HL-60/S4 (cell line): ENCODE results near the gene SLC8A2.

Source experiments
- in situ Hi-C: fragments of 300-500 bp; cut with MboI; formaldehyde crosslinking; loops from 2 replicates; pipeline ENCODE4 v1.14.3; 2022; ENCODE audit warnings: low sequenced_read_pairs

The SLC8A2 gene

DNA sequence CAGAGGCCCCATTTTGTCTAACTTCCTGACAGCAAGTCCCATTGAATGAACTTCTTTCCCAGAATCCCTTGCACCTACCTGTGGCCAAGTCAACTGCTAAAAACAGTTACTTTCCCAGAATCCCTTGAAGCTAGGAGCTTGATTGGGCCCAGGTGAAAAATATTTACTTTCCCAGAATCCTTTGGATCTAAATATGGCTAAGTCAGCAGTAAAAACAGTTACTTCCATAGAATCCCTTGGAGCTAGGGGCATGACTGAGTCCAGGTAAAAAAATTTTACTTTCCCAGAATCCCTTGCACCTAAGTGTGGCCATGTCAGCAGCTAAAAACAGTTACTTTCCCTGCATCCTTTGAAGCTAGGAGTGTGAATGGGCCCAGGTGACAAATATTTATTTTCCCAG, 39.2 kb downstream of the SLC8A2 start:
- in situ Hi-C loops: no loop called here

DNA sequence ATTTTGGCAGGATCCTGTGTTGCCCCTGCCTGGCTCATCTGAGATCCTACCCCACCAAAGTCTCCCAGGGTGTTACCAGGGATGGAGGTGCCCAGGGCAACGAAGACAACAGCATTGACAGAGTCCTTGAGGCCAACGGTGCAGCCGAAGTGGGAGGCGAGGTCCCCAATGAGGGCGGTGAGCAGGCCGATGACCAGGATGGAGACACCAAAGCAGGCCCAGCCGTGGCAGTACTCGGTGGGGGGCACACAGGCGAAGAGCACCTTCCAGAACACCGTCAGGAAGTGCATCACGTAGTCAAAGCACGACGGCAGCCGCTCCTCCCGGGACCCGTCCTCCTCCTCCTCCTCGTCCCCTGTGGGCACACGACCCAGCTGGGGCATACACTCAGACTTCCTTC, 39.6 kb downstream of the SLC8A2 start:
- in situ Hi-C loops: no loop called here

DNA sequence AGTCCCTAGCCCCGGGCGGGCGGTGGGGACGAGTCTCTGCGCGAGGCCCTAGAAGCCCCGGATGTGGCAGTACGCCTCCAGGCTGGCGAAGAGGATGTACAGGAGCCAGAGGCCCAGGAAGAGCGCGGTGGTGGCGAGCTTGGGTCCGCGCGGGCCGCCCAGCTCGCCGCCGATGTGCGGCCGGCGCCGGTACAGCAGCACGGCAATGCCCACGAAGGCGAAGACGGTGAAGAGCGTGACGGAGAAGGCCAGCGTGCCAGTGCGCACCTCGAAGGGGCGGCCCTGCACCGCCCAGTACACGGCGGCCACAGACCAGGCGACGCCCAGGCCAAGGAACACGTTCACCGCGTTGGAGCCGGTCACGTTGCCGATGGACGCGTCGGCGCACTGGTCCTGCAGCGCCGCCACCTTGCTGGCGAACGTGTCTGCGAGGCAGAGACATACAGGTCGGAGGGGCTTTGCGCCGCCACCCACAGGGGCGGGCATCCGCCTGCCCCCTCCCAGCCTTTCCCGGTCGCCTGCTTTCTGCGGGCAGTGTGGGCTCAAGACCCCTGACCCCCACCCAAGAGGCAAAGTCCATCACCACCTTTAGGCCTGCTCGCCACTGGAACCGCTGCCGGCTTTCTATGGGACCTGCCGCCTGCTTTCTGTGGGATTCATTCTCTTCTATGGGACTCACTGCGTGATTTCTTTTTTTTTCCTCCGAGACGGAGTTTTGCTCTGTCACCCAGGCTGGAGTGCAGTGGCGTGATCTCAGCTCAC, 41.5 kb downstream of the SLC8A2 start:
- in situ Hi-C loops: no loop called here

GRCh38 chr19:47429140-47429793, 42.4 kb downstream of the SLC8A2 start:
- in situ Hi-C loops: no loop called here

DNA sequence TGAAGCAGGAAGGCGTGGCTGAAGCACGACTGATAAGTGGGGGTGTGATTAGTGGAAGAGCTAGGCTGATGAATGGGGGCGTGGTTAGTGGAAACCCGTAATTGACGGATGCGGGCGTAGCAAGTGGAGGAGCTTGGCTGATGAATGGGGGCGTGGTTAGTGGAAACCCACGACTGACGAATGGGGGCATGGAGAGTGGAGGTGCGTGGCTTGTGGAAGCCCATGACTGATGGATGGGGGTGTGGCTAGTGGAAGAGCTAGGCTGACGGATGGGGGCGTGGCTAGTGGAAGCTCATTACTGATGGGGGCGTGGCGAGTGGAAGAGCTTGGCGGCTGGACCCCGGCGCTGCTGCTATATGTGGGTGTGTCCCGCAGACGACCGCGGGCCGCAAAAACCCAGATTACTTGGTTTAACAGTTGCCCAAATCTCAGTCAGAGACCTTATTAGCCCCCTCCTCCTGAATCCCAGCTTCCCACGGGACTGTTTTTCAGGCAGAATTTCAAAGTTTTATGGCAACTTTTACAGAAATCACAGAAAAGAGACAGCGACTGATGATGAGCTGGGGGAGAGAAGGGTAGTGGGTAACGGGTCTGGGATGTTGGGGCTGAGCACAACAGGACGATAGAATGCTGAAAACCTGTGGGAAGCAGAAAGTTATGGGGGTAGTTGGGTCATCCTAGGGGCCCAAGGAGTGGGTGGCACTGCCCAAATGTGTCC, 43.4 kb downstream of the SLC8A2 start:
- in situ Hi-C loops: no loop called here

GRCh38 chr19:47427241-47428176, 44.2 kb downstream of the SLC8A2 start:
- in situ Hi-C loops: no loop called here

- in situ Hi-C loops: no loop called here
These were observed 48.4 kb downstream of the SLC8A2 start for GRCh38 chr19:47423203-47423882.

DNA sequence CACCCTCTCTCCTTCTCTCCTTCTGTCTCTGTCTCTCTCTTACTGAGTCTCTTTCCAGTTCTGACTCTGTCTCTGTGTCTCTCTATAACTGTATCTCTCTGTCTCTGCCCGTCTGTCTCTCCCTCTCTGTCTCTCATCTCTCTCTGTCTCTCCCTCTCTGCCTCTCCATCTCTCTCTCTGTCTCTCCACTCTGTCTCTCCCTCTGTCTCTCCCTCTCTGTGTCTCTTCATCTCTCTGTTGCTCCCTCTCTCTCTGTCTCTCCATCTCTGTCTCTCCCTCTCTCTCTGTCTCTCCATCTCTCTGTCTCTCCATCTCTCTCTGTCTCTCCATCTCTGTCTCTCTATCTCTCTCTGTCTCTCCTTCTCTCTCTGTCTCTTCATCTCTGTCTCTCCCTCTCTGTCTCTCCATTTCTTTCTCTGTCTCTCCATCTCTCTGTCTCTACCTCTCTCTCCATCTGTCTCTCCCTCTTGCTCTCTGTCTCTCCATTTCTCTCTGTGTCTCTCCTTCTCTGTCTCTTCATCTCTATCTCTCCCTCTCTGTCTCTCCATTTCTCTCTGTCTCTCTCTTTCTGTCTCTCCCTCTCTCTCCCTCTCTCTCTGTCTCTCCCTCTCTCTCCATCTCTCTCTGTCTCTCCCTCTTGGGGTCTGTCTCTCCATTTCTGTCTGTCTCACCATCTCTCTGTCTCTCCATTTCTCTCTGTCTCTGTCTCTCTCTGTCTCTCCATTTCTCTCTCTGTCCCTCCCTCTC, 49.1 kb downstream of the SLC8A2 start:
- in situ Hi-C loops: no loop called here

DNA sequence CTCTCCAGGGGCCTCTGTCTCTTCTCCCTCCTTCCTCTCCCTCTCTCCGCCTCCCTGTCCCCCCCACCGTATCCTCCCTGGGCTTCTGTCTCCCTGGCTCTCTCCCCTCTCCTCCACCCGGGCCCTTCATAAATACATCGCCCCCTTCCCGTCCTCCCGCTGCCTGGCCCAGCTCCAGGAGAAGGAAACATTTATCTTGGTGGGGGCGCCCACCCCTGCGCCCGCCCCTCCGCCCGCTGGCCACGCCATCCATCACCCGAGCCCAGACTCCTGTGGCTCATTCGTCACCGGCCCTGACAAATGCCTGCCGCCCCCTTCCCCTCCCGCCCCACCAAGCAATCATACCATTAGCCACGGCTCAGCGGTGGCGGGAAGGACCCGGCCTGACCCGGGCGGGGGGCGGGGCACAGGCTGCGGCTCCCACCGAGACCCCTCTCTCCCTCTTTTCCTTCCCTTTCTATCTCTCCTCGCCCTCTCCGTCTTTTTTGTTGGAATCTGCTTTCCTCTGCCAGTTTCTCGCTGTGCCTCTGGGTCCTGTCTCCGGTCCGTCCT, 49.8 kb downstream of the SLC8A2 start:
- in situ Hi-C loops: no loop called here

- in situ Hi-C loops: no loop called here
These were observed 50.4 kb downstream of the SLC8A2 start for GRCh38 chr19:47421244-47421786.

- in situ Hi-C loops: no loop called here
These were observed 51.9 kb downstream of the SLC8A2 start for GRCh38 chr19:47419789-47420188.

DNA sequence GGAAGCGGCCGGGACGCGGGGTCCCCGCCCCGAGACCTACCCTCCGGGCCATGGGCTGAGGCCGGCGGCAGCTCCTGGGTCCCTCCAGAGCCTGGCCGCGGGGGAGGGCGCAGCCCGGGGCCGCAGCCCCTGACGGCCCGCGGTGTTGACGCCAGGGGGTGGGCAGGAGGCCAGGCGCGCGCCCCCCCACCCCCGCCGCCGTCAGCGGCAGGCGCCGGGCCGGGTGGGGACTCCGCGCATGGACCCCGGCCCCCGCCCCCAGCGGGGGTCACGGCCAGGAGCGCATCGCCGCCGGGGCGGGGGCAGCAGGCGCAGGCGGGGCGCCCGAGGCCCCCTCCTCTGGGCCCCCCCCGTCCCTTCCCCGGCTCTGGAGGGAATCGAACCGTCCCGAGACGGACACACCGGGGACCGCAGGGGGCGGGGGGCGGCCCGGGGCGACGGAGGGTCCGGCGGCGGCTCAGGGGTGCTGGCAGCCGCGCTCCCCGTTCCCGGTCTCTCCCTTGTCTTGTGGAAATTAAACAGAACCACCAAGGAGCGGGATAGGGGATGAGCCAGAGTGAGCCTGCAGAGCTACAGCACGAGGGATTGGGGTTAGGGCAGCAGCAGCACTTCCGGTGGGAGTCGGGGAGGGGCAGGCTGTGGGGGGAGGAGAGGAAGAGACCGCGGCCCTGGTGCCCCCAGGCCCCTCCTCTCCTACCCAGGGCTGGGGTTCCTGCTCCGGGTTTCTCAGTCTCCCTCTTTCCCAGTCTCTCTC, 52.5 kb downstream of the SLC8A2 start, which contains the start of gene MEIS3:
TSS of gene MEIS3 (minus strand) at position 498 of the 754 bp plus-strand sequence. CDS start at position 52, 446 bp downstream.
- in situ Hi-C loops: no loop called here

- in situ Hi-C loops: no loop called here
These were observed 53.0 kb downstream of the SLC8A2 start for GRCh38 chr19:47418692-47419029.

DNA sequence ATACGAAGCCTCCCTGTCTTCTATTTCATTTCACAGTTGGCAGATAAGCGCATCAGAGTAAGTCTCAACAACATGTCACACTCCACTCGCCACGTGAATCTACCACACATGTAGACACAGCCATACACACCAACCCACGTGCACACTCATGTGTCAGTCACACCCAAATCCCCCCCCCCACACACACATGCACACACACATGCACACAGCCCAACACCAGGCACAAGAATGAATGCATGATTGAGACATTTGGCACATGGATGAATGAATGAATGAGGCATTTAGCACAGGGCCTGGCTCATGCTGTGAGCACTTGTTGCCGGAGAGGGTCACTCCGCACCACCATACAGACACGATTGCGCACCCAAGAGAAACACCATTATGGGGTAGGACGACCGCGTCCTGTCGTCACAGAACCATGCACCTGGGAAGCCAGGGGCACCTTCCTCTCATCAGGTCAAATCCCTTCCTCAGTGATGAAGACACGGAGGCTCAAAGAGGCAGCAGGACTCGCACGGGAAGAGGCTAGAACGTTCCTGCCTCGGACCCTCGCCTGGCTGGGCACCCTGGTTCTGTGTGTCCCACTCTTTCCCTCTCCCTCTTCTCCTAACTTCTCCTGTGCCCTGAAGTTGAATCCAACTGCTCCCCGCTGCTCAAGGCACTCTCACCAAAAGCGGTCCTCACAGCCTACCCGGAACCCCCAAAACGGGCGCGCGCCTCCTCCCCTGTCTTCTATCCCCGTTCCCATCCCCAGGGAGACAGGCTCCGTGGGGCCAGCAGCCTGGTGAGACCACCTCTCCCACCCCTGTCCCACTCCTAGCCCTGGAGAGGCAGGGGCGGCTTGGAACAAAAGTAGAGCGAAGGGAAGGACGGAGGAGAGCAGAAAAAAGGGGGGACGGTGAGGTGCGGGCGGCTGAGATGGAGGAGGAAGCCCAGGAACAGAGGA, 53.7 kb downstream of the SLC8A2 start:
- in situ Hi-C loops: no loop called here

DNA sequence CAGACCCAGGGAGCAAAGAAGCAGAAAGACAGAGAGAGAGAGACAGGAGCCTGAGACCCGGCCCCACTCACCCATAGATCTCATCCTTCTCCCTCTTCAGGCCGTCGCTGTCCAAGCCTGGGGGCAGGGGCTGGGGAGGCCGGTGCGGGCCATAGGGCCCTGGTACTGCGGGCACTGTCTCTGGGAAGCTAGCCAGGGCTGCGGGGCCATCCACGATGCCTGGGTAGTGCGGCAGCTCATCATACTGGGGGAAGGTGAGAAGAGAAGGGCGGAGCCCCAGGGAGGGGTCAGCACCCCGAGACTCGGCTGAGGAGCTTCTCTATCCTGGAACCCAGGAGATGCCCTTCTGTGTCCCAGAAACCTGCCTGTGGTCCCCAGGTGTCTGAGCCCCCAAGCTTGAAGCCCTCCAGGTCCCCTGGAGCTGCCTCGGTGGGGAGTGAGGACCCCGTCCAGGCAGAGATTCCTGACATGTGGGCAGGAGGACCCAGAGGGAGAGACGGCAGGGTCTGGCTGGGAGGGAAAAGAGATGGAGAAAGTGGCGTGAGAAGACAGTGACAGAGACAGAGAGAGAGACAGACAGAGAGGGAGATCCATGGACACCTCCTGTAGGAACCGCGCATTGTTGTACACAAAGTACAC, 54.5 kb downstream of the SLC8A2 start:
- in situ Hi-C loops: no loop called here

DNA sequence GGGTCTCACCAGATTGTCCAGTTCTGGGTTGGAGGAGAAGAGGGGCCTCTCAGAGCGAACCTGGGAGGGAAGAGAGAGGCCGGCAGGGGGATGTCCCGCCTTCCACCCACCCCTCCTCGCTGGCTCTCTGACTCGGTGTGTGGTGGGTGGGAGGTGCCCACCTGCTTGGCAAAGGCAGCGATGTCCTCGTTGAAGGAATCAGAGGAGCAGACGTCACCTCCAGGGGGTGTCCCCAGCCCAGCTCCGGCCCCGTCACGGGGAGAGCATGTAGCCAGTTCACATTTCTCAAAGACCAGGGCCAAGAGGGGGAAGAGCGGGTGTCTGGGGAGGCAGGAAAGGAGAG, 55.1 kb downstream of the SLC8A2 start:
- in situ Hi-C loops: no loop called here
